RCC 7860 (cell line): ENCODE data around the gene OSBPL5.
A peak's percentile ranks its signal among the peaks of the same experiment; 100 is the strongest.

ENCODE experiments used
- DNase-seq: peaks from one replicate; pipeline ENCODE4 v3.0.0-alpha.2; 2015; ENCODE audit warnings: low spot score
- FAIRE-seq: peaks from 2 replicates; lab custom pipeline; 2012; peaks lifted over from hg19 to GRCh38; lab: Jason Lieb, UNC

OSBPL5 gene

DNA sequence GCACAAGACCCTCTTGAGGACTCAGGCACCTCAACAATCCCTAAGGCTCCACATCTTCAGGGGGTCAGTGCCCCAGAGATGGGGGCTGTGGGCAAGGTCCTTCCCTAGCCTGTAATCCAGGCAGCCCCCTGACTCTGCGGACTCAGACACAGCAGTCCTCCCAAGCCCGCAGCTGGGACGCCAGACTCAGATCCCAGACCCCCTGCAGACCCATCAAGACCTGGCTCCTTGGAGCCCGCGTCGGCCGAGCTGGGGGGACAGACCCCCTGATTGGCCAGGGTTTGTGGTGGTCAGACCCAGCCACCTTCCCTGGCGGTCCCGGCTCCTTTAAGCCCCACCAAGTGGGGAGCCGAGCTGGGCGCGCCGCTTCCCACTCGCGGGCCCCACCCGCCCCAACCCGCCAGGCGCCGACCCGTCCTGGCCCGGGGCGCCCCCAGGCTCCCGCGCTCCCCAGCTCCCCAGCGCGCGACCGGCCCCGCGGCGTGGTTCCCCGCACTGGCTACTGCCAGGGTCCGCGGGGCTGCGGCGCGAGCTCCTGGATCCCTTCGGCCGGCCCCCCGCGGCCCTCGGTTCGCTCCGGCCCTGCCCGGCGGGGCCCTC lies 458 bp downstream of the OSBPL5 start:
- DNase-seq (no peak), FAIRE-seq (no peak)

GRCh38 chr11:3164138-3164551 lies 965 bp downstream of the OSBPL5 start:
- DNase-seq, result no peak
- no peak for FAIRE-seq

- no peak for DNase-seq
- FAIRE-seq, result no peak
Measured at GRCh38 chr11:3163241-3163981, 1.7 kb downstream of the OSBPL5 start.

- FAIRE-seq (no peak), DNase-seq (no peak)
Measured at GRCh38 chr11:3162410-3163240, 2.5 kb downstream of the OSBPL5 start.

- FAIRE-seq (no peak), DNase-seq (no peak)
Measured at GRCh38 chr11:3161720-3162409, 3.2 kb downstream of the OSBPL5 start.

GRCh38 chr11:3161309-3161708 lies 3.8 kb downstream of the OSBPL5 start:
- DNase-seq (no peak), FAIRE-seq (no peak)

GRCh38 chr11:3160252-3161031 lies 4.7 kb downstream of the OSBPL5 start:
- peak; percentile 44 for DNase-seq
- peak; percentile 12 for FAIRE-seq

DNA sequence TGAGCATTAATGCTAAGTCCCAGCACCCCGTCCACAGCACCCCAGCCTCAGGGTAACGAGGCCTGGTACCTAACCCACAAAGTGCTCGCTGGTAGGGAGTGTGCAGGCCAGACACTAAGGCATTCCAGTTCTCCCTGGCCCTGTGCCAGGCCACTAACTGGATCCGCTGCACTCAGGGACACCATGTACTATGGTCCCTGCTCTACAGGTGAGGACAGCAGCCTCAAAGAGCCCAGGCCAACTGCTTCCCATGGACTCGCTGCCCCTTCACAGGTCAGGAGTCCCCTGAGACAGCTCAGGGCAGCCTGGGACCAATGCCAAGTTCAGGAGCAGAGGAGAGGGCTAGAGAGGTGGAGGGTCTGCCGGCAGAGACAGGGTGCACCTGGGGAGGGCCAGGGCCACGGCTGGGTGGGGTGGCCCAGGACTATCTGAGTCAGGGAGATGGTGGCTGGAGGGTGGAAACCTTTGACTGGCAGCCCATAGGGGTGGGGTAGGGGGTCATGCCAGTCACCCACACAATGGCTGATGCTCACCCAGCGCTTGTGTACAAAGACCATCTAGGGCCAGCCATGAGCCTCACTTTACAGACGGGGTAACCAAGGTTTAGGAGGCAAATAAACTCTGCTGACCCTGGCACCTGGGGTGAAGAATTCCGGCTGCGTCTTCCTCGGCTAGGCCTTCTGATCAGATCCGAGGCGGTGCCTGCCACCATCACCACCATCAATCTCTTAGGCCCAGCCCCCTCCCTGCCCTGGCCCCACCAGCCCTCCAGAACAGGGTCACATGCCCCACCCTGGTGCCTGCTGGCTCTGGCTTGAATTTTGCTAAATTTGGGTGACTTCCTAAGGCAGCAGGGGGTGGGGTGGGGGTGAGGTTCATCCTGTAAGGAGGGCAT lies 5.6 kb downstream of the OSBPL5 start:
- DNase-seq (no peak), FAIRE-seq (no peak)

DNA sequence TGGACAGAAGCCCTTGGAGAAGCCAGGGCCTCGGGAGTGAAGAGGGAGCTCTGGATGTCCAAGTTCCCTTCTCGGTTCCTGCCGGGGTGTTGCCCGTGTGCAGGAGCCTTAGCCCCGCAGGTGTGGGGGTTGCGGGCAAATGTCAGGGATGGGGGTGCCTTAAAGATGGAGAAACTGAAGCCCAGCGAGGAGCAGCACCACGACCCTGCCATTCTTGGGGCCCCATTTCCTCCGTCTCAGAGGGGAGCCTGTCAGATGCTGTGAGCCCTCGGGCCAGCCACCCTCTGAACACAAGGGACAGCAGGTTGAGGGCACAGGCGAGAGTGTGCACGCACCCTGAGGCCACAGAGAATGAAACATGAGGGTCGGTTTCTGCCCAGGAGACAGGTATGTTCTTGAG lies 6.3 kb downstream of the OSBPL5 start:
- DNase-seq, result no peak
- FAIRE-seq, result no peak

DNA sequence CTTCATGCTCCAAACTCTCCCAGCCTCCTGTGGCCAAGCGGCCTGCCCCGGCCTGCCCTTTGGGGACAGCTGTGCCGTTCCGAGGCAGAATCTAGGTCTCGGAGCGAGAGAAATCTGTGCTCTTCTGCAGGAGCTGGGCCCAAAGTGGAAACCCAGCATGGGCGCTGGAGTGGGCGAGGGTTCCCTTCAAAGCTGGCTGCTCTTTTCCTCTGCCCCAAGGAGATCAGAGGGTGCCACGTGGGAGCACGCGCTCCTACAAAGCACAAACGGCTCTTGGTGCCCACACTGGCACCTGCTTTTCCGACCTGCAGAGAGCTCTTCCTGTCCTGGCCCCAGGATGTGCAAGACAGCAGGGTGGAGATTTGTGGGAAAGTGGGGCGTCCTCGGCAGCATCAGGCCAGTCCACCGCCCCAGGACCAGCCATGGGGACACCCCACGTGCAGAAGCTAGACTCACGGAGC lies 6.9 kb downstream of the OSBPL5 start:
- no peak for FAIRE-seq
- DNase-seq, result no peak

GRCh38 chr11:3157381-3158130 lies 7.6 kb downstream of the OSBPL5 start:
- peak; percentile 10 for FAIRE-seq

GRCh38 chr11:3156661-3157311 lies 8.3 kb downstream of the OSBPL5 start:
- FAIRE-seq, result no peak
- DNase-seq, result no peak

More at GRCh38 chr11:3157381-3158130, 7.6 kb downstream of the OSBPL5 start:
- peak; percentile 49 for DNase-seq

GRCh38 chr11:3156282-3156660 lies 8.8 kb downstream of the OSBPL5 start:
- FAIRE-seq, result no peak
- no peak for DNase-seq

GRCh38 chr11:3155691-3156258 lies 9.3 kb downstream of the OSBPL5 start:
- DNase-seq (no peak), FAIRE-seq (no peak)

- no peak for DNase-seq
- no peak for FAIRE-seq
Measured at GRCh38 chr11:3155216-3155615, 9.9 kb downstream of the OSBPL5 start.

- DNase-seq (peak; percentile 34), FAIRE-seq (no peak)
Measured at GRCh38 chr11:3154001-3154599, 11.0 kb downstream of the OSBPL5 start.

DNA sequence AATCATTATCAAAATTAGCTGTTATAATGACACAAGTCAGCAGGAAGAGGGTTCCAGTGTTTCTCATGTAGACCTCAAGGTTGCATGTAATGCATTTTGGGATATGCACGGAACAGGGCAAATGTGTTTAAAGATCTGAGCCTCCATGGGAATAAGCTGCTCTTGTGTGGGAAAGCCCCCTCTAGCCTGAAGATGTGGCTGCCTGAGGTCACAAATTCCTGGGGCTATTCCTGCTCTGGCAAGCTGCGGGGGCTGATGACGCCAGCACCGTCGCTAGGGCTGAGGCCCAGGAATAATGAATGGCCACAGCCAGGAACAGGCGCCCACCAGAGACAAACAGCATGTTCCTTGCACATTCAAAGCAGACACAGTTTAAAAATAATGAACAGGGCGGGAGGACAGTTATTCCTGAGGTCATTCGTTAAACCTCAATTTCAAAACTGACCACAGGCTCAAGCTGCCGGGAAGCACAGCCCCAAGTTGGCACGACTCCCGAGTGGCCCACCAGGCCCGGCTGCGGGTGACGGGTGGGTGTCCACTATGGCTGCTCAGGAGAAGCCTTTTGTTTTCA lies 11.7 kb downstream of the OSBPL5 start:
- DNase-seq (peak; percentile 68), FAIRE-seq (peak; percentile 72)
